ENCODE results near the gene CELSR1. TPM values are rescaled to one million over a fixed set of nuclear protein-coding genes. Genes with fewer than 3 reads are reported as not detected.

Gene CELSR1
- total RNA-seq, 1 experiment from 2014 or later = 22.6 TPM

DNA sequence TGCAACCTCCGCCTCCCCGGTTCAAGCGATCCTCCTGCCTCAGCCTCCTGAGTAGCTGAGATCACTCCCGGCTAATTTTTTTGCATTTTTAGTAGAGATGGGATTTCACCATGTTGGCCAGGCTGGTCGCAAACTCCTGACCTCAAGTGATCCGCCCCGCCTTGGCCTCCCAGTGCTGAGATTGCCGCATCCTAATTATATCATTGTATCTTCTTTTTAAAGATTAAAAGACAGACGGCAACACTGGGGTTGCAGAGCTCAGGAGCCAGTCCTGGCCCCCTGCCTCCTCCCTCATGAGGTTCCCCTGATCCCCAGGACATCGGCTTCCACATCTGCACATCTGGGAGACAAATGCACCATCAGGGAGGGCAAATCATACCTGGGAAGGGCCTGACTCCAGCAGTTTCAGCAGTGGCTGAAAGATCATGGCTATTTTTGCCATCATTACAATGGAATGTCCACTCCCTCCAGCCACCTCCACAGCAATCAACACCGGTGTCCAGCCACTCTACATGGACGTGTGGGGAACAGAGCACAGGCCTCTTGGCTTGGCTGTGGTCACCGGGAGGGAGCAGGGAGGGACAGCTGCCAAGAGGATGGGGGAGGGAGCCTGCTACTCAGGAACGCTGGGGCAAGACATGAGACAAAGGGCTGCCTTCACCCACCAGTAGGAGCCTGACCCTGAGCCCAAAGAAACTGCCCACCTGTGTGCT lies 9.2 kb upstream of the CELSR1 start:
- Histone ChIP-seq H3K27me3 (ENCODE audit: insufficient read depth, low read length) (no peaks in the 10 kb centered on the region), H3K9ac (ENCODE audit: extremely low read depth, insufficient read length, low read length) (no peak overlapping the region), H2BK20ac (ENCODE audit: low read depth, low read length, poor library complexity, severe bottlenecking) (no peak overlapping the region), H3K79me2 (ENCODE audit: insufficient read depth, low read length) (no peaks in the 10 kb centered on the region), H3T11ph (ENCODE audit: low read length) (no peak overlapping the region), H3K4me2 (ENCODE audit: insufficient read depth, insufficient read length, low read length) (no peak overlapping the region), H4K8ac (replicated peaks; ENCODE audit: insufficient read length, low read depth, low read length) (no peak overlapping the region), H2AFZ (ENCODE audit: low read length) (no peak overlapping the region), H3K14ac (ENCODE audit: insufficient read depth, low read length) (no peak overlapping the region; the same call in 1 of the 2 replicates), H3K79me1 (ENCODE audit: insufficient read depth, low read depth, low read length, poor library complexity, severe bottlenecking) (no peaks in the 10 kb centered on the region), H4K5ac (ENCODE audit: insufficient read length, low read depth, low read length) (no peak overlapping the region), H3K56ac (ENCODE audit: insufficient read length, low read depth, low read length) (no peak overlapping the region), H2BK12ac (ENCODE audit: insufficient read length, low read depth, low read length) (no peak overlapping the region), H4K91ac (ENCODE audit: insufficient read length, low read depth, low read length) (no peak overlapping the region), H2BK120ac (ENCODE audit: low read depth, low read length, poor library complexity, severe bottlenecking) (no peak overlapping the region), H2AK5ac (ENCODE audit: insufficient read length, low read length) (no peak overlapping the region), H3K23ac (ENCODE audit: insufficient read length, low read depth, low read length) (no peak overlapping the region), H3K4ac (ENCODE audit: low read depth, low read length) (no peak overlapping the region), H3K4me1 (ENCODE audit: insufficient read depth, low read length) (no peaks in the 10 kb centered on the region), H3K9me3 (ENCODE audit: control insufficient read depth, low read depth, low read length) (no peaks in the 10 kb centered on the region), H3K23me2 (ENCODE audit: insufficient read length, low read depth, low read length, poor library complexity, severe bottlenecking) (no peaks in the 10 kb centered on the region), H3K18ac (ENCODE audit: insufficient read length, low read depth, low read length) (no peak overlapping the region), H4K20me1 (ENCODE audit: control insufficient read depth, insufficient read depth, insufficient read length) (no peaks in the 10 kb centered on the region), H2BK15ac (ENCODE audit: low read depth, low read length) (no peak overlapping the region), H3K27ac (ENCODE audit: insufficient read length, low read depth, low read length) (no peak overlapping the region), H2BK5ac (ENCODE audit: insufficient read length, low read length) (no peak overlapping the region)
- Mint-ChIP-seq H3K4me1 (peaks cover 5 to 12% of the 10 kb centered on the region in 2 experiments; a peak in 3 of 4 replicates), H3K9me3 (no peaks in the 10 kb centered on the region), H3K4me3 (no peak overlapping the region), H3K36me3 (ENCODE audit: insufficient read depth in 1 of 3, low read depth in 3 of 3) (no peaks in the 10 kb centered on the region), H3K27ac (no peak overlapping the region), H3K27me3 (ENCODE audit: low read depth) (peaks cover 28% of the 10 kb centered on the region)
- no peak for DNase-seq
- TF ChIP-seq, protein P1, sequence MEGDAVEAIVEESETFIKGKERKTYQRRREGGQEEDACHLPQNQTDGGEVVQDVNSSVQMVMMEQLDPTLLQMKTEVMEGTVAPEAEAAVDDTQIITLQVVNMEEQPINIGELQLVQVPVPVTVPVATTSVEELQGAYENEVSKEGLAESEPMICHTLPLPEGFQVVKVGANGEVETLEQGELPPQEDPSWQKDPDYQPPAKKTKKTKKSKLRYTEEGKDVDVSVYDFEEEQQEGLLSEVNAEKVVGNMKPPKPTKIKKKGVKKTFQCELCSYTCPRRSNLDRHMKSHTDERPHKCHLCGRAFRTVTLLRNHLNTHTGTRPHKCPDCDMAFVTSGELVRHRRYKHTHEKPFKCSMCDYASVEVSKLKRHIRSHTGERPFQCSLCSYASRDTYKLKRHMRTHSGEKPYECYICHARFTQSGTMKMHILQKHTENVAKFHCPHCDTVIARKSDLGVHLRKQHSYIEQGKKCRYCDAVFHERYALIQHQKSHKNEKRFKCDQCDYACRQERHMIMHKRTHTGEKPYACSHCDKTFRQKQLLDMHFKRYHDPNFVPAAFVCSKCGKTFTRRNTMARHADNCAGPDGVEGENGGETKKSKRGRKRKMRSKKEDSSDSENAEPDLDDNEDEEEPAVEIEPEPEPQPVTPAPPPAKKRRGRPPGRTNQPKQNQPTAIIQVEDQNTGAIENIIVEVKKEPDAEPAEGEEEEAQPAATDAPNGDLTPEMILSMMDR (conservative IDR thresholded peaks at IDR 0.05) = no peak
- no CpG with 5 or more reads among the region's 14 CpGs for WGBS (ENCODE audit: extremely low coverage, insufficient read length, low lambda C conversion rate)

All from H9 (cell line).